GM12874 (cell line): ENCODE measurements around the gene MT1G.

Experiments
- TF ChIP-seq, protein P1 (sequence below): IDR thresholded peaks from 2 replicates; pipeline ENCODE4 v1.5.1; 2011; ENCODE audit warnings: low read depth, mild to moderate bottlenecking, control low read depth, low read length, moderate library complexity; ENCODE audit not compliant: insufficient read depth

The MT1G gene

DNA sequence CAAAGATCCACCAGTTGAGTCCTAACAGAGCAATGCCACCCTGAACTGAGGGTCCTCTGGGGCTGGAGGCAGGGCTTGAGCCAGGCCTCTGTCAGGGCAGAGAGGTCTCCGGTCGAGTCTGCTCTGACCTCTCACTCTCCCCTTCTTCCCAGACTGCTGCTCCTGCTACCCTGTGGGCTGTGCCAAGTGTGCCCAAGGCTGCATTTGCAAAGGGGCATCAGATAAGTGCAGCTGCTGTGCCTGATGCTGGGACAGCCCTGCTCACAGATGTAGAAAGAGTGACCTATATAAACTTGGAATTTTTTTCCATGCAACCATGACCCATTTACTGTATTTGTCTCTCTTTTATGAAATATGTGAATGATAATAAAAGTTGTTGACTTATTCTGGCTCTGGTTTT lies 18.6 kb downstream of the MT1G start:
- TF ChIP-seq, protein P1, sequence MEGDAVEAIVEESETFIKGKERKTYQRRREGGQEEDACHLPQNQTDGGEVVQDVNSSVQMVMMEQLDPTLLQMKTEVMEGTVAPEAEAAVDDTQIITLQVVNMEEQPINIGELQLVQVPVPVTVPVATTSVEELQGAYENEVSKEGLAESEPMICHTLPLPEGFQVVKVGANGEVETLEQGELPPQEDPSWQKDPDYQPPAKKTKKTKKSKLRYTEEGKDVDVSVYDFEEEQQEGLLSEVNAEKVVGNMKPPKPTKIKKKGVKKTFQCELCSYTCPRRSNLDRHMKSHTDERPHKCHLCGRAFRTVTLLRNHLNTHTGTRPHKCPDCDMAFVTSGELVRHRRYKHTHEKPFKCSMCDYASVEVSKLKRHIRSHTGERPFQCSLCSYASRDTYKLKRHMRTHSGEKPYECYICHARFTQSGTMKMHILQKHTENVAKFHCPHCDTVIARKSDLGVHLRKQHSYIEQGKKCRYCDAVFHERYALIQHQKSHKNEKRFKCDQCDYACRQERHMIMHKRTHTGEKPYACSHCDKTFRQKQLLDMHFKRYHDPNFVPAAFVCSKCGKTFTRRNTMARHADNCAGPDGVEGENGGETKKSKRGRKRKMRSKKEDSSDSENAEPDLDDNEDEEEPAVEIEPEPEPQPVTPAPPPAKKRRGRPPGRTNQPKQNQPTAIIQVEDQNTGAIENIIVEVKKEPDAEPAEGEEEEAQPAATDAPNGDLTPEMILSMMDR, result no peak

DNA sequence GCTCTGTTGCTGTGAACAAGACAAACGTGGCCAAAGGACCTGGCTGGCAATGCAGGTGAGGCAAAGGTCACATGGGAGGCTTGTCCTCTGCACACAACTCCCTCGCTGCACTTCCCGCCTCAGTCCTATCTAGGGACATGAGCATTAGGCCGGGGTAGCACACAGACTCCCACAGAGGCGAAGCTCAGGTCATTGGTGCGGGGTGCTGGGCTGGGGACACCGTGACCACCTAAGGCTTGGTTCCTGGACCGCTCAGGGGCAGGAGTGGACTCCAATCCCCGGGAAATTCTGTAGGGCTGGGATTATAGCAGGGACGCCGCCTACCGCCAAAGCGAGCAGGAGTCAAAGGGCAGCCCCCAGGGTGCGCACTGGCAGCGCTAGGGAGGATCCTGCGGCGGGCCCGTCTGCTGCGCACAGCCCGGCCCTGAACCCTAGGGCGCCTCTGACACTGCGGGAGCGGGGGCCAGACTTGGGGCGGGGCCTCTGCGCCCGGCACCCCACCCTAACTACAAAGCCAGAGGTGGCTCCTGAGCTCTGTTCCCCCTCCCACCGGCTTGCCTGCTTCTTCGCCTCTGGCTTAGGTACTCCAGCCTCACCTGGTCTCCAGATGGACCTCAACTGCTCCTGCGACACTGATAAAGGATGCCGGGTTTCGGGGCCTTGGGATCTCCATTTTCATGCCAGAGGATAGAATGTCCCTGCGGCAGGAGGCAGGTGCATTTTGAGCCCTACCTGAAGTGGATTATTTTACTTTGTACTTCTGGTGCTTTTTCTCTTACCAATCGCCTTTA lies 20.0 kb downstream of the MT1G start:
- TF ChIP-seq, protein P1, result no peak

DNA sequence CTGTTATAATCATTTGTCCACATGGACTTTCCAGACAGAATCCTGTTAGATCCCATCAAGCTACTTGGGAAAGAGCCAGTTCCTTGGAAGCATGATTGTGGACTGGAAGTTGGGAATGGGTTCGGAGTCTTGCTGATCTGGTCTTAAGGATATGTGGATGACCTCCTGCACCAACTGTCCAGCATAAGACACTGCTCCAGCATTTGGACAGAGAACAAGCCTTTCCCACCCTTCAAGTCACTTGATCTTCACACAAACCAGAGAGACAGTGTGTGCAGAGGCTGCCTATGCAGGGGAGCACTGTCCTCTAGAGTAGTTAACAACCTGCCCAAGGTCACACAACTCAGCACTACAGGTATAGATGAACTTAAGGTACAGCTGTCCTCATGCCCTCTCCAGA lies 22.0 kb downstream of the MT1G start:
- TF ChIP-seq, protein P1, result no peak

DNA sequence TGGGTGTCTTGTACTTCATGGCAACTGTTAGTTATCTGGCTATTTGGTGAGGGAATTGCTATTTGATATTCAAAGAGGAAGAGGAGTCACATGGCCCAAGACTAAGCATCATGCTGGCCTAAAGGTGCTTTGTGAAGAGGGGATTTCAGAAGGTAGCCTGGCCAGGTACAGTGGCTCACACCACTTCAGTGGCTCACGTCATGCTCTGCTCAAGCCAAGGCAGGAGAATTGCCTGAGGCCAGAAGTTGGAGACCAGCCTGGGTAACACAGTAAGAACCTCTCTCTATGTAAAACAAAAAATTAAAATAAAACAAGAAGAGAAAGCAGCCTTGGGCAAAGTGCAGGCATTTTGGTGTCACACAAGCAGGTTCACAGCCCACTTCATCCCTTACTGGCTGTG lies 22.6 kb downstream of the MT1G start:
- TF ChIP-seq, protein P1, result no peak

DNA sequence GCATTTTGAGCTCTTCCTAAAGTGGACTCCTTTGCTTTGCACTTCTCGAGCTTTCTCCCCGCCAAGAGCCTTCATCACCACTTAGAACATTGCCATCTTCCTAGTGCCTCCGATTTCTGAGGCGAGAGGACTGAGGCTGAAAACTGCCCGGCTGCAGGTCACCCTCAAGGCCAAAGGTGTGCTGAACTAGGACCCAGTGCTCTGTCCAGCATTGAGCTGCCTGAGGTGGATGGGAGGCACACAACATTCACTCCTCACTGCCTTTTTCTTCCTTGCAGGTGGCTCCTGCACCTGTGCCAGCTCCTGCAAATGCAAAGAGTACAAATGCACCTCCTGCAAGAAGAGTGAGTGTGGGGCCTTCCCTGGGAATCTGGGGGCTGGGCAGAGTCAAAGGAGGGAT lies 24.0 kb downstream of the MT1G start:
- TF ChIP-seq, protein P1, result no peak

DNA sequence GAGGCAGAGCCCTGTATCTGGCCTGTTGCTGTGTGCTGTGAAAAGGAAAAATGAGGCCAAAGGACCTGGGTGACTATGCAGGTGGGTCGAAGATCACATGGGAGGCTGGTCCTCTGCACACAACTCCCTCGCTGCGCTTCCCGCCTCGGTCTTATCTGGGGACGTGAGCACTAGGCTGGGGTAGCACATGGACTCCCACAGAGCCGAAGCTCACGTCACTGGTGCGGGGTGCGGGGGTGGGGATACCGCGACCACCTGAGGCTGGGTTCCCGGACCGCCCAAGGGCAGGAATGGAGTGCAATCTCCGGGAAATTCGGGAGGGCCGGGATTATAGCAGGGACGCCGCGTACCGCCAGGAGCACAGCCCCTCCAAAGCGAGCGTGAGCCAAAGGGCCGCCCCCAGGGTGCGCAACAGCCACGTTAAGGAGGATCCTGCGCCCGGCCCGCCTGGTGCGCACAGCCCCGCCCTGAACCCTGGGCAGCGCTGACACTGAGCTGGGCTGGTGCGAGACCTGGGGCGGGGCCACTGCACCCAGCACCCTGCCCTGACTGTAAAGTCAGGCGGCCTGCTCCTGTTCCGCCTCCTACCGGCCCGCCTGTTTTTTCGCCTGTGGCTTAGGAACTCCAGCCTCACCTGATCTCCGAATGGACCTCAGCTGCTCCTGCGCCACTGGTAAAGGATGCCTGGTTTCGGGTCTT lies 24.6 kb downstream of the MT1G start:
- TF ChIP-seq, protein P1, result peak; percentile 23; the same call in 1 of the 2 replicates

DNA sequence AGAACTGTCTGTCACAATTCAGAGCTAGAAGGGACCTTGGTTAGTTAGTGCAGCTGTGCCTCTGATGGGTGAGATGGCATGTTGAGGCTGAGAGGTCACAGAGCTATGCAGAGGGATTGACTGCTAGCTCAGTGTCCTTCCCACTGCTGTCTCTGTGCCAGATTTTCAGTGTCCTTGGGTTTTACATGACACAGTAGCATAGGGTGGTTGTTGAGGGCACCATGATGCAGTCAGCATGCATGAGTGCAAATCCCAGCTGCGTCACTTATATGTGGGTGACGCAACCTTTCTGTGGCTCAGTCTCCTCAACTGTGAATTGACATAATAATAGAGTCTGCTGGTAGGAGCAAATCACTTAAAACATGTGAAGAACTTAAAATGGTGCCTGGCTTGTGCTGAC lies 26.7 kb downstream of the MT1G start:
- TF ChIP-seq, protein P1, result no peak
